ENCODE data around the gene NCK2.

The NCK2 gene

GRCh38 chr2:105786231-105787230 is 41.8 kb downstream of the NCK2 start:
- in situ Hi-C loops (cut with MboI; ENCODE audit: low pct_unique_long_range_greater_than_20kb, low sequenced_read_pairs): no loop called here
- peak; percentile 88 for DNase-seq

DNA sequence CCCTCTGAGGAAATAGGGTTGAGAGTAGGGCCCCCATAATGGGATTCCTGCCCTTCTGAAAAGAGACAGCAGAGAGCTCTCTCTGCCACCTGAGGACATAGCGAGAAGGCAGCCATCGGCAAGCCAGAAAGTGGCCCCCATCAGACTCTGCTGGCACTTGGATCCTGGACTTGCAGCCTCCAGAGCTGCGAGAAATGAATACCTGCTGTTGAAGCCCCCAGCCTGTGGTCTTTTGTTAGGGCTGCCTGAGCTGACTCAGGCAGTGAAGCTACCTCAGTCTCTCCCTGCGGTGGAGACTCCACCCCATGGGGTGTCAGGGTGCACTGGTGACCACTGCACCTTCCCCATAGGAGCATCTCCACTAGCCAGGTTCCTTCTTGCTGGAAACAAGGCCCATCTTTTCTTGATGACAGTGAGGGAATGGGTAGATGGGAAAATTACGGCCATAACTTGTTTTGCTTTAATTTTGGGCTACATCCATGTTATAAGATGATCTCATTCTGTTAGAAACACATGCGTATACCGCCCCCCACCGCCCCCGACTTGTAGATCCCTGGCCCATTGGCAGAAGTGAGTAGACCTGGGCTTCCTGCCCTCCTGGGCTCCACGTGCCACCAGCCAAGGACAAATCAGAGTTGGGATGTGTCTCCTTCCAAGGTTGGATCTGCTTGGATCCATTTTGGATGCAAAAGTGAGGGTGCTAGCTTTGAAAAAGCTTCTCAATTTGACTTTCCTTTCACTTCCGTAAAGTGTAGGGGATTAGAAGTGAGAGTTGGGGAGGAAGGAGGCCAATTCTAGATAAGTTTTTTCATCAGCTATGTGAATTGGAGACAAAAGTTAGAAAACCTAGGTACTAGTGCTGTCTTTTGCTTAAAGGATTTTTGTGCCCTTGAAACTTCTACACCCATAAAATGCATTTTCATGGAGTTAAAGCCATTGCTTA is 42.9 kb downstream of the NCK2 start:
- in situ Hi-C loops (cut with MboI; ENCODE audit: low pct_unique_long_range_greater_than_20kb, low sequenced_read_pairs): no loop called here
- DNase-seq: no peak

GRCh38 chr2:105788670-105789290 is 44.1 kb downstream of the NCK2 start:
- DNase-seq: no peak
- in situ Hi-C loops (cut with MboI; ENCODE audit: low pct_unique_long_range_greater_than_20kb, low sequenced_read_pairs): no loop called here

- in situ Hi-C loops (cut with MboI; ENCODE audit: low pct_unique_long_range_greater_than_20kb, low sequenced_read_pairs): no loop called here
- DNase-seq: peak; percentile 97
These were observed 45.2 kb downstream of the NCK2 start for GRCh38 chr2:105789745-105790460.

GRCh38 chr2:105790461-105791149 is 45.9 kb downstream of the NCK2 start:
- in situ Hi-C loops (cut with MboI; ENCODE audit: low pct_unique_long_range_greater_than_20kb, low sequenced_read_pairs): no loop called here
- DNase-seq: no peak

DNA sequence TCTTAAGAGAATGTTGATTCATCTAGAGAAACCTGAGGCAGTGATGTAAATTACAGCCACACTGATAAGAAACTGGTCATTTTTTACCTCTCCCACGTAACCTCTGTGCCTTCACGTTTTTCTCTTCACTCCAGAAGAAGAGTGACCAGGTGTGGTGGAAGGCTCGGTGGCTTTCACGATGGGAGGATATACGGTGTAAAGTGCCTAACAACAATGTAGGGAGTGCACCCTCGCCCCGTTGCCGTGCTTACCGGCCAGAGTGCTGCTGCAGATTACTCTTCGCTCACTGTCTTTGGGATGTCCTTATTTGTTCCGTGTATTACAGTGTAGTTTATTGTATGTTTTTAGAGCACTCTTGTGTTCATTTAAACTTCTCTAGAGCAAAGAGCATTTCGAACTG is 46.5 kb downstream of the NCK2 start:
- in situ Hi-C loops (cut with MboI; ENCODE audit: low pct_unique_long_range_greater_than_20kb, low sequenced_read_pairs): no loop called here
- DNase-seq: no peak

DNA sequence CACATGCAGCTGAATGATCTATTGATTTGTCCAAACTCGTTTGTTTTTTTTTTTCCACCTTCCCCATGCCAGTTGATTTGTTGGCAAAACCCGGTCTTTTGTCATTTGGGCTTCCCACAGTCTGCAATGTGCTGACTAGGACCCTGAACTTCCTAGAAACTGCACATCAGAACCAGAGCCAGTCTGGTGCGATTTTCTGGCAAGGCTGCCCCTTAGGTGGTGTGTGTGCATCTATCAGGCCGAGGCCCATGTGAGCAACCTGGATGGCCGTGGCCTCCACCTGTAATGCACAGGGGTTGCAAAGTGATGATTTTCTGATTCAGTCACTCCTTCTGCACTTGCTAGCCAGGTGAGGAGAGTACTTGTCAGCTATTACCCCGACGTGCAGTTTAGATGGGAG is 47.8 kb downstream of the NCK2 start:
- in situ Hi-C loops (cut with MboI; ENCODE audit: low pct_unique_long_range_greater_than_20kb, low sequenced_read_pairs): no loop called here
- no peak for DNase-seq

GRCh38 chr2:105793196-105793975 is 48.7 kb downstream of the NCK2 start:
- no peak for DNase-seq
- in situ Hi-C loops (cut with MboI; ENCODE audit: low pct_unique_long_range_greater_than_20kb, low sequenced_read_pairs): no loop called here

DNA sequence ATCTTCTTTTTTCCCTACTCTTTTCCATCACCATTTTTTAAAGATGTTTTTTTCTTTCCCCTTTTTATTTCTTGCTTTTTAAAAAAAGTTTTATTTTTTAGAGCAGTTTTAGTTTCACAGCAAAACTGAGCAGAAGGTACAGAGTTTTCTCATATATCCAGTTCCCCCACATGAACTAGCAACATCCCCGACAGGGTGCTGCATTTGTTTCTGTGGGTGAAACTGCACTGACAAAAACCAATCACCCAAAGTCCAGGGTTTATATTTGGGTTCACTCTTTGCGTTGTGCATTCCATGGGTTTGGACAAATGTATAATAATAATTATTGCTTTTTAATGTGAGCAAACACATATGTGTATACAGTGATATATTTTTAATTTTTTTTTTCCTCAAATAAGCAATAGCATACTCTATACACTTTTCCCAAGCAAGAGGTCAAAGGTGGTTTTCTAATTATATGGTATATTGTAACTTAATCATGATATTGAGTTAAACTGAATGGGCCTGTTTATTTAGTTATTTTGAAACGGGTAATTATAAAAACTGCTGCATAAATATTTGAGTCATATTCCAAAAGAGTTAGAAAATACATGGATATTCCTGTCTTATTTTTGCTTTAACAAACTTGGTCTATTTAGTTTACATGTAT is 50.3 kb downstream of the NCK2 start:
- in situ Hi-C loops (cut with MboI; ENCODE audit: low pct_unique_long_range_greater_than_20kb, low sequenced_read_pairs): no loop called here
- DNase-seq: no peak

- DNase-seq: peak; percentile 60
- in situ Hi-C loops (cut with MboI; ENCODE audit: low pct_unique_long_range_greater_than_20kb, low sequenced_read_pairs): no loop called here
These were observed 50.8 kb downstream of the NCK2 start for GRCh38 chr2:105795575-105795934.

GRCh38 chr2:105796131-105796638 is 51.5 kb downstream of the NCK2 start:
- in situ Hi-C loops (cut with MboI; ENCODE audit: low pct_unique_long_range_greater_than_20kb, low sequenced_read_pairs): no loop called here
- peak; percentile 77 for DNase-seq

DNA sequence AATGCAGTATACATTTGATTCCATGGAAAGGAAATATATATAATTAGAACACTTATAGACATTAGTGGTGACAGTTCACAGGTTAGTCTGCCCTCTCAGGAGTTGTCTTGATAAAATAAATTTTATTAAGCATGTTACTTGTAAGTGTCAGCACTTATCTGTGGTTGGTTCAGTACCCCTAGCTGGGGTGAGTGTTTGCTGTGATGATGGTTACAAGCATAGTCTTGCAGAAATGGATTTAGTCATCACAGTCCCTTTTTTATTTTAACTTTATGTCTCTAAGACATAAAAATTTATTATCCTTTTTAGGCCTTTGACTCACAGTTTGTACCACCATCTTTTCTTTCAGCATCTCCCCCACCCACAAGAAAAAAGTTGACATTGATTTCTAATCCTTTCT is 52.1 kb downstream of the NCK2 start:
- no peak for DNase-seq
- in situ Hi-C loops (cut with MboI; ENCODE audit: low pct_unique_long_range_greater_than_20kb, low sequenced_read_pairs): no loop called here

DNA sequence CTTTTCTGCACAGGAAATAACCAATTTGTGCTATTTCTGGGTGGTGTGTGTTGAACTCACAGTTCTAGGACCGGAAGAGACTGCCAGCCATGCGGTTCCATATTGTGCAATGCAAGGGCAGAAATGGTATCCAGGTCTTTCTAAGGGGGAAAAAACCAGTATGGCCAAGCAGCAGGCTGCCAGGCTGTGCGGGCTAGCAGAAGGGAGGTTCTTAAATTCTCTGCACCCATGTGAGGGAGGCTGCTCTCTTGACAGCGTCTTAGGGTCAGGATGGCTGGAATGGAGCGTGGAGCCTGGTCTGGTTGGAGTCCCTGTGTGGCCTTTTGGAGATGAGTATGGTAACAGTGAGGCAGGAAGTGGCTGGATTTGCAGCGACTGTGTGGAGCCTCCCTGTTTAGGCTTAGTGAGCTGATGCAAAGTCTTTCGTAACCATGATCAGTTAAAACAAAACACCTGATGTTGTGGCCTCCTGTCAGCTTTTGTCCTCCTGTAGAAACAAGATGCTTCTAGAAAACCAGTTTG is 52.6 kb downstream of the NCK2 start:
- in situ Hi-C loops (cut with MboI; ENCODE audit: low pct_unique_long_range_greater_than_20kb, low sequenced_read_pairs): no loop called here
- DNase-seq: peak; percentile 96

- peak; percentile 80 for DNase-seq
- in situ Hi-C loops (cut with MboI; ENCODE audit: low pct_unique_long_range_greater_than_20kb, low sequenced_read_pairs): no loop called here
These were observed 53.9 kb downstream of the NCK2 start for GRCh38 chr2:105798595-105798994.

DNA sequence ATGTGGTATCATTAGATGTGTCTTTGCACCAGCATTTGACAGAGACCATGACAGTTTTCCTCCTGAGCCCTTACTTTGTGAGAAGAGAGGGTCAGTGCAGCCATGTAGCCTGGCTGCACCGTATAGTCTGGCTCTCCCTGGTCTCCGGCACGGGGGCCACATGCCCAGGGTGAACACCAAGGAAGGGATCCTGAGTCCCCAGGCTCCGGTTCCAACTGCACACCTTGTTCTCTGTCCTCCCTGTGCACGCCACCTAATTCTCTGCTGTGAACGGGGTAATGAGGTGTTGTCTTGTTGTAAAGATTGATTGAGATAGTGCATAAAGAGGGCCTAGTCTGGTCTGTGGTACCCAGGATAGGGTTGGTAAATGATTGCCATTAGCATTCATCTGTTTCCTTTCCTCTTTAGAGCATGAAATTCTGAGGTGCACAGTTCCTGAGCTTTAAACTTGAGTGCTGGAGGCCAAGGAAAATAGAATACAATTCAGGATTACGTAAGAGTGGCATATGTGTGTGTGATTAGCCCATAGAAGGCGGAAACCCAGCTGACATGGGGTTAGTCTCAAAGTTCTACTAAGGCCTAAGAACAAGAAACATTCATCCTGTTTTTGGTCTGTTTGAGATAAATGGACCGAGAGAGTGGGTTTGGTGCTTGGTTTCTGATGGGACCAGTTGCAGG is 55.5 kb downstream of the NCK2 start:
- peak; percentile 78 for DNase-seq
- in situ Hi-C loops (cut with MboI; ENCODE audit: low pct_unique_long_range_greater_than_20kb, low sequenced_read_pairs): no loop called here

GRCh38 chr2:105800953-105801635 is 56.4 kb downstream of the NCK2 start:
- in situ Hi-C loops (cut with MboI; ENCODE audit: low pct_unique_long_range_greater_than_20kb, low sequenced_read_pairs): no loop called here
- peak; percentile 27 for DNase-seq

All from KBM-7 (cell line).